HCT116 (cell line): ENCODE results near the gene PDCD1LG2. TPM values are rescaled to one million over a fixed set of nuclear protein-coding genes. Genes with fewer than 3 reads are reported as not detected.

Source experiments
- ATAC-seq: fragments of 200-7000 bp; cut with Tn5 transposase; 2 replicates; pipeline ENCODE4 v1.9.1; 2020; ENCODE audit warnings: mild to moderate bottlenecking, moderate library complexity
- BruUV-seq: library from RNA; stranded (reverse); fragments of 400-500 nt; replicated peaks from 2 replicates; lab custom pipeline; 2021; lab: Mats Ljungman, UMichigan
- CTCF ChIA-PET: fragments of 300-600 bp; sonication (Branson Sonifier 250); formaldehyde crosslinking; loops from one replicate; lab custom pipeline; 2021; ENCODE audit warnings: antibody characterized with exemption; lab: Charles Lee
- POLR2A ChIA-PET: fragments of 300-600, 350-600 bp; sonication (Branson Sonifier 250); formaldehyde crosslinking; loops from one replicate; lab custom pipeline; 2021; ENCODE audit warnings: antibody characterized with exemption; lab: Charles Lee
- RAD21 ChIA-PET, 2 experiments: fragments of 300-600 bp; sonication (Branson Sonifier 250); formaldehyde crosslinking; loops; one replicate each; lab custom pipeline; 2023; ENCODE audit warnings: low total read pairs in 2 of 2; ENCODE audit not compliant: uncharacterized antibody in 2 of 2, unreplicated experiment in 2 of 2, low non-redundant PET in 1 of 2; lab: Charles Lee
- DNase-seq: peaks from one replicate; pipeline ENCODE4 v3.0.0-alpha.2; 2010; ENCODE audit warnings: low read depth, low spot score
- H2AFZ ChIP-seq: fragments of 200-600 bp; shearing (Covaris generic), sonication (generic); 2 replicates; pipeline ENCODE4 v1.6.1; 2017; ENCODE audit warnings: low read depth, mixed run types, mixed read lengths, antibody characterized with exemption, low read length; ENCODE audit not compliant: poor library complexity, severe bottlenecking
- H3K27ac ChIP-seq: 2 replicates; pipeline ENCODE4 v1.5.1; 2012; ENCODE audit warnings: low read depth, low read length
- H3K27me3 ChIP-seq: fragments of 200-600 bp; sonication (generic); 2 replicates; pipeline ENCODE4 v1.6.1; 2016; ENCODE audit warnings: mixed run types, low read length, mixed read lengths; ENCODE audit not compliant: insufficient read depth
- H3K36me3 ChIP-seq, 2 experiments: fragments of 200-500 bp in 1 of 2; fragments of 200-600 bp in 1 of 2; sonication (Bioruptor generic) in 1 of 2; sonication (generic) in 1 of 2; 2 replicates each; pipeline versions ENCODE4 v1.5.1 to v1.6.1; 2014 to 2016; ENCODE audit warnings: low read length in 2 of 2, inconsistent platforms in 1 of 2, mixed read lengths in 1 of 2, mixed run types in 1 of 2; ENCODE audit not compliant: insufficient read depth in 2 of 2, control insufficient read depth in 1 of 2
- H3K4me1 ChIP-seq, 2 experiments: fragments of 200-600 bp in 1 of 2; sonication (generic) in 1 of 2; 2 replicates each; pipeline versions ENCODE4 v1.5.1 to v1.6.1; 2012 to 2017; ENCODE audit warnings: low read length in 2 of 2, inconsistent platforms in 1 of 2, mild to moderate bottlenecking in 1 of 2, mixed read lengths in 1 of 2, mixed run types in 1 of 2, moderate library complexity in 1 of 2; ENCODE audit not compliant: insufficient read depth in 2 of 2, control insufficient read depth in 1 of 2
- H3K4me2 ChIP-seq: fragments of 200-600 bp; sonication (generic); 2 replicates; pipeline ENCODE4 v1.6.1; 2017; ENCODE audit warnings: mixed run types, low read length, mixed read lengths
- H3K4me3 ChIP-seq, 2 experiments: fragments of 200-600 bp in 1 of 2; sonication (generic) in 1 of 2; replicated peaks in 1 of 2; 2 replicates each; pipeline ENCODE4 v1.5.1; 2011 to 2016; ENCODE audit warnings: low read length in 2 of 2, control low read depth in 1 of 2, low read depth in 1 of 2, mild to moderate bottlenecking in 1 of 2, mixed read lengths in 1 of 2, mixed run types in 1 of 2
- H3K79me2 ChIP-seq: fragments of 200-600 bp; sonication (generic); 2 replicates; pipeline ENCODE4 v1.6.1; 2017; ENCODE audit warnings: mild to moderate bottlenecking, mixed run types, low read length, moderate library complexity, mixed read lengths; ENCODE audit not compliant: insufficient read depth
- H3K9ac ChIP-seq: fragments of 200-600 bp; sonication (generic); 2 replicates; pipeline ENCODE4 v1.6.1; 2016; ENCODE audit warnings: low read length, mixed read lengths
- H3K9me2 ChIP-seq: fragments of 200-600 bp; sonication (generic), shearing (Covaris generic); 2 replicates; pipeline ENCODE4 v1.6.1; 2017; ENCODE audit warnings: mixed run types, mild to moderate bottlenecking, moderate library complexity; ENCODE audit not compliant: insufficient read depth
- H3K9me3 ChIP-seq, 2 experiments: fragments of 200-500 bp in 1 of 2; fragments of 200-600 bp in 1 of 2; sonication (Bioruptor generic) in 1 of 2; sonication (generic) in 1 of 2; 2 replicates each; pipeline ENCODE4 v1.6.1; 2014 to 2017; ENCODE audit warnings: low read length in 2 of 2, mixed read lengths in 2 of 2, inconsistent platforms in 1 of 2, low read depth in 1 of 2, mild to moderate bottlenecking in 1 of 2, mixed run types in 1 of 2, moderate library complexity in 1 of 2; ENCODE audit not compliant: control insufficient read depth in 1 of 2, insufficient read depth in 1 of 2
- H4K20me1 ChIP-seq: fragments of 200-600 bp; sonication (generic), shearing (Covaris generic); 2 replicates; pipeline ENCODE4 v1.6.1; 2017; ENCODE audit warnings: mixed run types, mild to moderate bottlenecking, moderate library complexity; ENCODE audit not compliant: insufficient read depth
- ATF3 ChIP-seq: IDR thresholded peaks from 2 replicates; pipeline ENCODE4 v1.6.1; 2012
- CBX3 ChIP-seq: IDR thresholded peaks from 2 replicates; pipeline ENCODE4 v1.6.1; 2012; ENCODE audit warnings: low read depth
- CEBPB ChIP-seq: IDR thresholded peaks from 2 replicates; pipeline ENCODE4 v1.6.1; 2012; ENCODE audit warnings: low read depth
- CTCF ChIP-seq, 3 experiments: fragments of 200-600 bp in 1 of 3; sonication (generic) in 1 of 3; IDR thresholded peaks in 2 of 3; conservative IDR thresholded peaks in 1 of 3; 2 replicates each; pipeline ENCODE4 v1.5.1; 2012 to 2017; ENCODE audit warnings: low read depth in 2 of 3, low read length in 2 of 3, antibody characterized with exemption in 1 of 3, borderline replicate concordance in 1 of 3, control low read depth in 1 of 3, mild to moderate bottlenecking in 1 of 3, mixed read lengths in 1 of 3, mixed run types in 1 of 3, moderate library complexity in 1 of 3; ENCODE audit not compliant: insufficient read depth in 1 of 3
- ELF1 ChIP-seq: IDR thresholded peaks from 2 replicates; pipeline ENCODE4 v1.6.1; 2012; ENCODE audit warnings: low read depth, borderline replicate concordance
- EZH2 ChIP-seq: fragments of 200-600 bp; sonication (generic); IDR thresholded peaks from 2 replicates; pipeline ENCODE4 v1.6.1; 2017; ENCODE audit warnings: antibody characterized with exemption, mixed run types
- POLR2A ChIP-seq: IDR thresholded peaks from 2 replicates; pipeline ENCODE4 v1.7.0; 2011; ENCODE audit warnings: borderline replicate concordance; ENCODE audit not compliant: insufficient read depth, insufficient read length; ENCODE audit errors: extremely low read depth
- POLR2AphosphoS5 ChIP-seq: IDR thresholded peaks from 2 replicates; pipeline ENCODE4 v1.6.1; 2011; ENCODE audit warnings: mild to moderate bottlenecking, low read depth, low read length, moderate library complexity
- REST ChIP-seq: IDR thresholded peaks from 2 replicates; pipeline ENCODE4 v1.6.1; 2012; ENCODE audit warnings: low read depth
- SIN3A ChIP-seq: IDR thresholded peaks from 2 replicates; pipeline ENCODE4 v1.6.1; 2012; ENCODE audit warnings: low read depth
- SRF ChIP-seq: IDR thresholded peaks from 2 replicates; pipeline ENCODE4 v1.6.1; 2012; ENCODE audit warnings: low read depth
- TCF7L2 ChIP-seq: IDR thresholded peaks from 2 replicates; pipeline ENCODE4 v1.7.0; 2011; ENCODE audit warnings: borderline replicate concordance, inconsistent platforms; ENCODE audit not compliant: insufficient read depth, insufficient read length; ENCODE audit errors: extremely low read depth
- YY1 ChIP-seq: IDR thresholded peaks from 2 replicates; pipeline ENCODE4 v1.6.1; 2011; ENCODE audit warnings: low read length, low read depth, moderate library complexity, mild to moderate bottlenecking; ENCODE audit not compliant: insufficient replicate concordance; ENCODE audit errors: extremely low read depth
- ZFX ChIP-seq: fragments of 450-650 bp; IDR thresholded peaks from 2 replicates; pipeline ENCODE4 v1.6.1; 2017
- ZNF274 ChIP-seq: fragments of 200-500 bp; sonication (Bioruptor generic); IDR thresholded peaks from 2 replicates; pipeline ENCODE4 v1.6.1; 2014; ENCODE audit warnings: mild to moderate bottlenecking, low read depth, low read length, inconsistent platforms
- intact Hi-C: fragments of 100-400 bp; cut with micrococcal nuclease; formaldehyde crosslinking; loops from 2 replicates; pipeline ENCODE4 v1.10.0; 2022
- total RNA-seq: library from RNA; stranded (reverse); gene quantifications from one replicate; pipeline ENCODE4 v1.2.1, GENCODE V29; 2021; ENCODE audit not compliant: unreplicated experiment

PDCD1LG2 gene
- total RNA-seq, 1 experiment from 2014 or later: not detected

- Histone ChIP-seq H3K4me2 (no peak overlapping the region), H2AFZ (no peak overlapping the region), H3K9me2 (no peaks in the 10 kb centered on the region), H4K20me1 (no peaks in the 10 kb centered on the region), H3K9me3 (no peaks in the 10 kb centered on the region), H3K9ac (no peak overlapping the region), H3K36me3 (no peaks in the 10 kb centered on the region), H3K4me1 (no peaks in the 10 kb centered on the region), H3K27ac (no peak overlapping the region), H3K4me3 (no peak overlapping the region), H3K27me3 (no peaks in the 10 kb centered on the region), H3K79me2 (no peaks in the 10 kb centered on the region)
- BruUV-seq: no TSS peak
- DNase-seq: no peak
- ChIA-PET POLR2A (no interaction called here), RAD21 (no interaction called here), CTCF (no interaction called here)
- no peak for ATAC-seq
- intact Hi-C loops: no loop called here
- TF ChIP-seq CBX3: no peak
- TF ChIP-seq POLR2AphosphoS5: no peak
- no peak for TF ChIP-seq ELF1
- TF ChIP-seq ATF3: no peak
- TF ChIP-seq POLR2A: no peak
- no peak for TF ChIP-seq SRF
- no peak for TF ChIP-seq TCF7L2
- TF ChIP-seq CEBPB: no peak
- TF ChIP-seq CTCF (IDR thresholded peaks at IDR 0.05 in 2 of 3, conservative IDR thresholded peaks at IDR 0.05 in 1 of 3; ENCODE audit: borderline replicate concordance in 1 of 3, insufficient read depth in 1 of 3, low read depth in 2 of 3, low read length in 2 of 3): no peak
- TF ChIP-seq ZFX: no peak
- TF ChIP-seq REST: no peak
- TF ChIP-seq ZNF274: no peak
- no peak for TF ChIP-seq EZH2
- no peak for TF ChIP-seq SIN3A
- no peak for TF ChIP-seq YY1
These were observed 45.9 kb downstream of the PDCD1LG2 start for GRCh38 chr9:5556101-5556705.
